K562 (cell line): ENCODE data around the gene SYNPR.

Experiments used
- CEBPB ChIP-seq: fragments of 450-650 bp; IDR thresholded peaks from 2 replicates; pipeline ENCODE4 v1.6.1; 2016; ENCODE audit warnings: missing genetic modification characterization, missing compliant biosample characterization
- CREB3L1 ChIP-seq: fragments of 450-650 bp; IDR thresholded peaks from 2 replicates; pipeline ENCODE4 v1.6.1; 2014; ENCODE audit warnings: low read depth, mild to moderate bottlenecking, moderate library complexity, borderline replicate concordance
- CTCF ChIP-seq, 3 experiments: IDR thresholded peaks in 2 of 3; conservative IDR thresholded peaks in 1 of 3; 2 replicates each; pipeline ENCODE4 v1.5.1; 2011 to 2012; ENCODE audit warnings: low read length in 3 of 3, mild to moderate bottlenecking in 3 of 3, control low read depth in 2 of 3, improper control_type of control experiment in 1 of 3, inconsistent platforms in 1 of 3, low read depth in 1 of 3, mixed read lengths in 1 of 3, moderate library complexity in 1 of 3; ENCODE audit not compliant: insufficient read depth in 2 of 3
- EZH2 ChIP-seq: IDR thresholded peaks from 2 replicates; pipeline ENCODE4 v1.6.1; 2012; ENCODE audit warnings: low read depth, mild to moderate bottlenecking, inconsistent platforms, low read length, borderline replicate concordance
- GABPA ChIP-seq: fragments of 200-800 bp; sonication (Bioruptor generic); conservative IDR thresholded peaks from 2 replicates; pipeline ENCODE4 v1.6.1; 2016; ENCODE audit warnings: low read depth, missing genetic modification characterization, missing compliant biosample characterization
- MED1 ChIP-seq: sonication (generic); formaldehyde crosslinking; IDR thresholded peaks from 2 replicates; pipeline ENCODE4 v1.8.1; 2023; ENCODE audit warnings: missing genetic modification reagents, borderline replicate concordance
- USF2 ChIP-seq: sonication (generic); formaldehyde crosslinking; IDR thresholded peaks from 2 replicates; pipeline ENCODE4 v1.5.0; 2020; ENCODE audit warnings: missing genetic modification reagents
- ZNF217 ChIP-seq: sonication (generic); formaldehyde crosslinking; IDR thresholded peaks from 2 replicates; pipeline ENCODE4 v1.8.0; 2022; ENCODE audit warnings: mild to moderate bottlenecking, missing genetic modification reagents

- no peak for TF ChIP-seq CREB3L1
- peak; percentile 42 to 68 (median 62); a peak in 5 of 6 replicates for TF ChIP-seq CTCF (IDR thresholded peaks at IDR 0.05 in 2 of 3, conservative IDR thresholded peaks at IDR 0.05 in 1 of 3; ENCODE audit: insufficient read depth in 2 of 3, low read depth in 1 of 3, low read length in 3 of 3)
- TF ChIP-seq EZH2: no peak
- TF ChIP-seq MED1 (CRISPR knock-in tag): no peak
- no peak for TF ChIP-seq ZNF217 (CRISPR knock-in tag)
- TF ChIP-seq GABPA (tag): no peak
- TF ChIP-seq CEBPB (tag): no peak
- TF ChIP-seq USF2: no peak
Observed at GRCh38 chr3:63351159-63352007, 73.3 kb downstream of the SYNPR start.
